Psoas muscle (tissue), 8 donors: Measurements from ENCODE around the gene GGT6. TPM values are rescaled to one million over a fixed set of nuclear protein-coding genes. Genes with fewer than 3 reads are reported as not detected.

ENCODE experiments used
- ATAC-seq, 4 donors: fragments of 200-7000 bp; cut with Tn5 transposase; one replicate each; pipeline ENCODE4 v1.9.1; 2020; ENCODE audit warnings: moderate library complexity in 3 of 4, mild to moderate bottlenecking in 2 of 4
- DNase-seq, 2 donors: peaks; one replicate each; pipeline ENCODE4 v3.0.0-alpha.2; 2020
- H3K27ac ChIP-seq: fragments of 200-600 bp; one replicate; pipeline ENCODE4 v1.8.0; 2022
- H3K27me3 ChIP-seq, 3 donors: fragments of 200-600 bp in 1 of 3; one replicate each; pipeline versions ENCODE4 v1.6.1 to v1.8.0; 2013 to 2022; ENCODE audit warnings: low read length in 2 of 3, mild to moderate bottlenecking in 2 of 3, moderate library complexity in 1 of 3; ENCODE audit not compliant: insufficient read depth in 3 of 3
- H3K36me3 ChIP-seq, 2 donors: fragments of 200-600 bp in 1 of 2; one replicate each; pipeline versions ENCODE4 v1.6.1 to v1.8.0; 2013 to 2022; ENCODE audit warnings: low read depth in 1 of 2, mild to moderate bottlenecking in 1 of 2, moderate library complexity in 1 of 2; ENCODE audit not compliant: insufficient read depth in 1 of 2
- H3K4me1 ChIP-seq: fragments of 200-600 bp; one replicate; pipeline ENCODE4 v1.8.0; 2022
- H3K4me3 ChIP-seq: fragments of 200-600 bp; one replicate; pipeline ENCODE4 v1.8.0; 2022; ENCODE audit warnings: mild to moderate bottlenecking
- H3K9me3 ChIP-seq: fragments of 200-600 bp; one replicate; pipeline ENCODE4 v1.8.0; 2022
- CTCF ChIP-seq: fragments of 200-600 bp; IDR thresholded peaks from one replicate; pipeline ENCODE4 v1.8.0; 2022; ENCODE audit warnings: antibody characterized with exemption
- WGBS, 3 donors: extraction: QIAGEN DNeasy Blood & Tissue Kit; methylation state at CpG; one replicate each; pipeline versions ENCODE4 v1.1.6 to v1.1.7; 2013; 5-methylcytosine and 5-hydroxymethylcytosine counted together
- intact Hi-C, 2 donors: fragments of 100-400 bp; cut with DNase I; formaldehyde crosslinking; loops; one replicate each; pipeline versions ENCODE4 v1.11.0 to v1.14.2; 2022
- polyA plus RNA-seq, 3 donors: library from polyadenylated mRNA; stranded (reverse); fragments of 200-250 nt; gene quantifications; one replicate each; pipeline ENCODE4 v1.2.3, GENCODE V29; 2013
- total RNA-seq, 4 donors: library from RNA; stranded (reverse); fragmentation: NEBNext Ultra II Directional in 2 of 4; extraction: Animal tissue kit (Norgen Biotek cat#: 25700) in 2 of 4; gene quantifications; one replicate each; pipeline versions ENCODE4 v1.2.1 to v1.2.4, GENCODE V29; 2021 to 2023
- donor health status: healthy with polysubstance abuse.
- donor health status: DM: no; HTN: no; CAD: no; lungs with moderate emphysema.
- donor health status: Bipolar disorder and iron deficiency.
- donor health status: healthy.
- donor health status: DM: yes; HTN: yes; CAD: no.
- donor health status: DM: no; HTN: no; CAD: no.
- donor health status: DM: no; HTN: no; CAD: no.
- donor health status: DM: yes; HTN: yes; CAD: no.

GGT6 gene
- total and polyA plus RNA-seq, 7 donors: 0.03 TPM; not detected in 6

GRCh38 chr17:4565209-4566141 is 5.1 kb upstream of the GGT6 start:
- no peak overlapping the region for H3K4me3 ChIP-seq
- no peaks in the 10 kb centered on the region for H3K27me3 ChIP-seq
- peak; percentile 77 for TF ChIP-seq CTCF
- DNase-seq (peak; percentile 60 to 78), ATAC-seq (peak; percentile 86 to 94 (median 89))
- no peak overlapping the region for H3K27ac ChIP-seq
- H3K4me1 ChIP-seq: peaks cover 9% of the 10 kb centered on the region
- 30 to 35% (median 31%) methylated on average over 16 of the region's 16 CpGs for WGBS, 3 donors
- intact Hi-C loops: loop anchor here (1.0 to 10.0 kb wide), 3 partner anchors 61 to 339 kb away; partner anchors contain the start of gene CHRNE (in 1 of the 2)
- no peaks in the 10 kb centered on the region for H3K36me3 ChIP-seq
- H3K9me3 ChIP-seq: no peaks in the 10 kb centered on the region

- Histone ChIP-seq H3K4me1 (peaks cover 9% of the 10 kb centered on the region), H3K27ac (peak overlapping the region; percentile 23), H3K36me3 (no peaks in the 10 kb centered on the region), H3K4me3 (no peak overlapping the region), H3K27me3 (no peaks in the 10 kb centered on the region), H3K9me3 (no peaks in the 10 kb centered on the region)
- TF ChIP-seq CTCF: no peak
- ATAC-seq (no peak), DNase-seq (peak in 1 of 2 donors; percentile 17)
- intact Hi-C loops: loop anchor here in 1 of 2 donors (10.0 kb wide), 1 partner anchor 343 kb away; the partner anchor contains the start of gene CHRNE
- 56 to 65% (median 57%) methylated on average over 8 of the region's 8 CpGs for WGBS, 3 donors
Measured at GRCh38 chr17:4562015-4562969, 1.9 kb upstream of the GGT6 start.

GRCh38 chr17:4560837-4561256 is 470 bp upstream of the GGT6 start:
- Histone ChIP-seq H3K4me3 (no peak overlapping the region), H3K36me3 (no peaks in the 10 kb centered on the region), H3K9me3 (no peaks in the 10 kb centered on the region), H3K4me1 (peaks cover 9% of the 10 kb centered on the region), H3K27me3 (no peaks in the 10 kb centered on the region), H3K27ac (no peak overlapping the region)
- ATAC-seq (no peak), DNase-seq (peak in 1 of 2 donors; percentile 26)
- WGBS, 3 donors: 56 to 70% (median 60%) methylated on average over 11 of the region's 11 CpGs
- intact Hi-C loops: loop anchor here in 1 of 2 donors (10.0 kb wide), 1 partner anchor 344 kb away; the partner anchor contains the start of gene CHRNE
- TF ChIP-seq CTCF: no peak

GRCh38 chr17:4559966-4560365 is 411 bp downstream of the GGT6 start:
- Histone ChIP-seq H3K27me3 (no peaks in the 10 kb centered on the region), H3K27ac (no peak overlapping the region), H3K4me1 (peaks cover 5% of the 10 kb centered on the region), H3K9me3 (no peaks in the 10 kb centered on the region), H3K36me3 (no peaks in the 10 kb centered on the region), H3K4me3 (no peak overlapping the region)
- TF ChIP-seq CTCF: no peak
- intact Hi-C loops: loop anchor here in 1 of 2 donors (10.0 kb wide), 1 partner anchor 345 kb away; the partner anchor contains the start of gene CHRNE
- DNase-seq (peak in 1 of 2 donors; percentile 30), ATAC-seq (no peak)
- WGBS, 3 donors: 92 to 98% (median 96%) methylated on average over 5 of the region's 5 CpGs
